Left kidney (tissue), 8 donors: ENCODE data around the gene GRIN2D. TPM values are rescaled to one million over a fixed set of nuclear protein-coding genes. Genes with fewer than 3 reads are reported as not detected.

Experiments
- DNase-seq: peaks from one replicate; pipeline ENCODE4 v3.0.0-alpha.2; 2013
- long read RNA-seq, 8 donors: transcript quantifications; one replicate each; lab custom pipeline, GENCODE V29; 2026
- polyA plus RNA-seq: library from polyadenylated mRNA; unstranded; fragments of 120-200 nt; gene quantifications from one replicate; pipeline ENCODE4 v1.2.1, GENCODE V29; 2013; ENCODE audit not compliant: insufficient read length

Gene GRIN2D
- 0.47 TPM for polyA plus RNA-seq
- long read RNA-seq, donor 1, result 0 reads
- long read RNA-seq, donor 2, result 0 reads
- long read RNA-seq, donor 3, result 0 reads
- long read RNA-seq, donor 4, result 0 reads
- long read RNA-seq, donor 5, result 0 reads
- long read RNA-seq, donor 6, result 0 reads
- long read RNA-seq, donor 7, result 0 reads
- long read RNA-seq, donor 8, result 0 reads

- no peak for DNase-seq
These were observed at the start of gene GRIN2D for GRCh38 chr19:48393559-48394330. TSS of gene GRIN2D (plus strand) at chr19:48393668. CDS start at chr19:48398393, 4,725 bp downstream.

GRCh38 chr19:48344892-48345291 is 48.6 kb upstream of the GRIN2D start:
- no peak for DNase-seq

GRCh38 chr19:48346191-48346590 is 47.3 kb upstream of the GRIN2D start:
- no peak for DNase-seq

GRCh38 chr19:48348045-48348444 is 45.4 kb upstream of the GRIN2D start:
- DNase-seq, result no peak

- DNase-seq, result no peak
These were observed 44.7 kb upstream of the GRIN2D start for GRCh38 chr19:48348737-48349136.

GRCh38 chr19:48350856-48351255 is 42.6 kb upstream of the GRIN2D start:
- no peak for DNase-seq

- DNase-seq, result no peak
These were observed 42.1 kb upstream of the GRIN2D start for GRCh38 chr19:48351341-48351752.

GRCh38 chr19:48353677-48354076 is 39.8 kb upstream of the GRIN2D start:
- no peak for DNase-seq

- DNase-seq, result no peak
These were observed 39.0 kb upstream of the GRIN2D start for GRCh38 chr19:48354332-48354992.

- no peak for DNase-seq
These were observed 38.0 kb upstream of the GRIN2D start for GRCh38 chr19:48355365-48355954.

- DNase-seq, result no peak
These were observed 34.3 kb upstream of the GRIN2D start for GRCh38 chr19:48359123-48359522.

GRCh38 chr19:48361912-48362311 is 31.6 kb upstream of the GRIN2D start:
- DNase-seq, result no peak

GRCh38 chr19:48362716-48363499 is 30.6 kb upstream of the GRIN2D start:
- peak; percentile 93 for DNase-seq

- no peak for DNase-seq
These were observed 30.0 kb upstream of the GRIN2D start for GRCh38 chr19:48363500-48363809.

GRCh38 chr19:48363810-48364597 is 29.5 kb upstream of the GRIN2D start, which contains the start of the genes SYNGR4 and TMEM143:
TSS of gene SYNGR4 (plus strand) at chr19:48364367. CDS start at chr19:48365843, 1,476 bp downstream.
TSS of gene TMEM143 (minus strand) at chr19:48363940. CDS start at chr19:48363920, 20 bp downstream.
- peak; percentile 100 for DNase-seq

GRCh38 chr19:48364598-48365348 is 28.7 kb upstream of the GRIN2D start:
- DNase-seq, result no peak

GRCh38 chr19:48365602-48366001 is 27.9 kb upstream of the GRIN2D start:
- no peak for DNase-seq

- DNase-seq, result no peak
These were observed 25.6 kb upstream of the GRIN2D start for GRCh38 chr19:48367855-48368254.

GRCh38 chr19:48368936-48369335 is 24.5 kb upstream of the GRIN2D start:
- peak; percentile 36 for DNase-seq

- DNase-seq, result no peak
These were observed 22.5 kb upstream of the GRIN2D start for GRCh38 chr19:48370955-48371354.
